K562 (cell line): ENCODE data around the gene TAAR8. TPM values are rescaled to one million over a fixed set of nuclear protein-coding genes. Genes with fewer than 3 reads are reported as not detected.

Experiments
- ADNP ChIP-seq: fragments of 200-800 bp; sonication (Bioruptor generic); IDR thresholded peaks from 2 replicates; pipeline ENCODE4 v1.6.1; 2016; ENCODE audit warnings: missing genetic modification characterization, missing compliant biosample characterization
- ARID3A ChIP-seq: IDR thresholded peaks from 2 replicates; pipeline ENCODE4 v1.6.1; 2012; ENCODE audit warnings: low read depth, low read length, improper control_type of control experiment, borderline replicate concordance
- BRF1 ChIP-seq: IDR thresholded peaks from 3 replicates; pipeline ENCODE4 v1.6.1; 2011; ENCODE audit warnings: borderline replicate concordance, mild to moderate bottlenecking; ENCODE audit not compliant: insufficient read length; ENCODE audit errors: extremely low read depth
- DDX20 ChIP-seq: fragments of 450-650 bp; IDR thresholded peaks from 2 replicates; pipeline ENCODE4 v1.6.1; 2016; ENCODE audit warnings: missing genetic modification characterization, low read depth, mild to moderate bottlenecking, missing compliant biosample characterization, moderate library complexity
- GMEB1 ChIP-seq: fragments of 250-450 bp; sonication (Bioruptor Pico); IDR thresholded peaks from 2 replicates; pipeline ENCODE4 v1.4.0; 2020; ENCODE audit warnings: mild to moderate bottlenecking
- NRF1 ChIP-seq, 2 experiments: fragments of 450-650 bp; IDR thresholded peaks in 1 of 2; conservative IDR thresholded peaks in 1 of 2; 2 replicates each; pipeline ENCODE4 v1.6.1; 2014; ENCODE audit warnings: mild to moderate bottlenecking in 2 of 2
- PHB2 ChIP-seq: fragments of 450-650 bp; IDR thresholded peaks from 2 replicates; pipeline ENCODE4 v1.6.1; 2017; ENCODE audit warnings: low read depth
- PKNOX1 ChIP-seq: fragments of 450-650 bp; IDR thresholded peaks from 2 replicates; pipeline ENCODE4 v1.6.1; 2016
- POLR2B ChIP-seq: fragments of 450-650 bp; IDR thresholded peaks from 2 replicates; pipeline ENCODE4 v1.6.1; 2018; ENCODE audit warnings: low read depth; ENCODE audit not compliant: partially characterized antibody
- RBFOX2 ChIP-seq: fragments of 200-400 bp; formaldehyde crosslinking; IDR thresholded peaks from 2 replicates; pipeline ENCODE4 v1.6.1; 2017; ENCODE audit warnings: low read depth, mild to moderate bottlenecking, low read length, moderate library complexity
- RBM39 ChIP-seq: fragments of 200-400 bp; formaldehyde crosslinking; optimal IDR thresholded peaks from 2 replicates; pipeline ENCODE3; 2018; ENCODE audit warnings: low read depth, low read length
- SETDB1 ChIP-seq: IDR thresholded peaks from one replicate; pipeline ENCODE4 v1.6.1; 2012; ENCODE audit warnings: low read length, control low read depth, inconsistent platforms
- SIN3B ChIP-seq: fragments of 450-650 bp; IDR thresholded peaks from 2 replicates; pipeline ENCODE4 v1.6.1; 2017; ENCODE audit warnings: low read depth, mild to moderate bottlenecking, moderate library complexity
- SP1 ChIP-seq: sonication (generic); formaldehyde crosslinking; IDR thresholded peaks from 2 replicates; pipeline ENCODE4 v1.8.1; 2022; ENCODE audit warnings: mild to moderate bottlenecking, missing genetic modification reagents
- TGIF2 ChIP-seq: sonication (generic); formaldehyde crosslinking; IDR thresholded peaks from 2 replicates; pipeline ENCODE4 v1.8.1; 2022; ENCODE audit warnings: mild to moderate bottlenecking, missing genetic modification reagents, moderate library complexity
- THAP7 ChIP-seq: fragments of 250-450 bp; sonication (Bioruptor Pico); IDR thresholded peaks from 2 replicates; pipeline ENCODE4 v1.5.0; 2021
- TOE1 ChIP-seq, 2 experiments: fragments of 450-650 bp in 1 of 2; sonication (generic) in 1 of 2; formaldehyde crosslinking in 1 of 2; IDR thresholded peaks; 2 replicates each; pipeline versions ENCODE4 v1.7.1 to v1.8.0; 2016 to 2022; ENCODE audit warnings: borderline replicate concordance in 2 of 2, mild to moderate bottlenecking in 2 of 2, antibody characterized with exemption in 1 of 2, inconsistent platforms in 1 of 2, low read depth in 1 of 2, missing genetic modification reagents in 1 of 2, moderate library complexity in 1 of 2
- ZBTB1 ChIP-seq: sonication (generic); formaldehyde crosslinking; IDR thresholded peaks from 2 replicates; pipeline ENCODE4 v1.8.1; 2023; ENCODE audit warnings: missing genetic modification reagents, low read depth, mild to moderate bottlenecking, borderline replicate concordance
- ZFX ChIP-seq: sonication (generic); formaldehyde crosslinking; IDR thresholded peaks from 2 replicates; pipeline ENCODE4 v1.8.0; 2022; ENCODE audit warnings: mild to moderate bottlenecking, missing genetic modification reagents, moderate library complexity
- ZNF764 ChIP-seq: fragments of 250-450 bp; sonication (Bioruptor Pico); IDR thresholded peaks from 2 replicates; pipeline ENCODE4 v1.4.0; 2020; ENCODE audit warnings: low read depth, mild to moderate bottlenecking, moderate library complexity
- polyA plus RNA-seq, 8 experiments: library from polyadenylated mRNA; depleted of rRNA in 4 of 8; stranded (reverse) in 5 of 8; unstranded in 3 of 8; fragments of >200 nt; fragmentation: Nextera tagmentation in 2 of 8; fragmentation: Illumina TruSeq in 1 of 8; extraction: Ambion mirVana in 2 of 8; extraction: Trizol in 1 of 8; gene quantifications; 2 replicates each; pipeline versions ENCODE4 v1.2.1 to v1.2.3, GENCODE V29; 2011 to 2014; ENCODE audit warnings: inconsistent platforms in 1 of 8, missing spikeins in 1 of 8
- total RNA-seq, 7 experiments: library from RNA; depleted of rRNA in 6 of 7; stranded (reverse); fragments of >200 nt in 6 of 7; fragmentation: Illumina TruSeq in 2 of 7; extraction: Trizol in 2 of 7; gene quantifications; 2 replicates each; pipeline versions ENCODE4 v1.2.1 to v1.2.3, GENCODE V29; 2011 to 2021; ENCODE audit warnings: low replicate concordance in 1 of 7

The TAAR8 gene
- total and polyA plus RNA-seq, 9 of the 15 experiments (the other 6 are each of a cell fraction or from before 2014, with no cell fraction given) = not detected

- TF ChIP-seq ARID3A (no peak), ZFX (CRISPR knock-in tag) (peak; percentile 89), DDX20 (tag) (no peak), ADNP (tag) (no peak), RBFOX2 (peak; percentile 76), PKNOX1 (peak; percentile 99), THAP7 (CRISPR knock-in tag) (no peak), TGIF2 (peak; percentile 96), NRF1 (conservative IDR thresholded peaks at IDR 0.05 in 1 of 2, IDR thresholded peaks at IDR 0.05 in 1 of 2) (peak; percentile 96 to 97), PHB2 (no peak), POLR2B (peak; percentile 63), SETDB1 (no peak), SP1 (CRISPR knock-in tag) (peak; percentile 75), TOE1 (IDR thresholded peaks at IDR 0.05; ENCODE audit: borderline replicate concordance) (no peak), TOE1 (CRISPR knock-in tag; IDR thresholded peaks at IDR 0.05; ENCODE audit: borderline replicate concordance, low read depth) (no peak), GMEB1 (CRISPR knock-in tag) (no peak), ZNF764 (CRISPR knock-in tag) (no peak), BRF1 (no peak), ZBTB1 (CRISPR knock-in tag) (0 out of 2 replicates have a peak, but pooled peaks have one; percentile 37), SIN3B (peak; percentile 40; the same call in 1 of the 2 replicates), RBM39 (no peak)
Measured at GRCh38 chr6:132512638-132513632, 39.5 kb upstream of the TAAR8 start, which contains the start of gene STX7 (continued).
